BE2C (cell line): ENCODE measurements around the gene MMP23B.
"Not testable (repeated sequence)": the region's sequence is repeated elsewhere in the genome, so short reads cannot be mapped to it uniquely, and the experiment has no call there.

ENCODE experiments used
- DNase-seq: peaks from one replicate; pipeline ENCODE4 v3.0.0-alpha.2; 2020
- H3K27me3 ChIP-seq: fragments of 250-450 bp; sonication (Bioruptor Pico); 2 replicates; pipeline ENCODE4 v1.5.1; 2020; ENCODE audit warnings: mild to moderate bottlenecking
- H3K36me3 ChIP-seq: fragments of 250-450 bp; sonication (Bioruptor Pico); 2 replicates; pipeline ENCODE4 v1.5.1; 2020; ENCODE audit warnings: mild to moderate bottlenecking
- H3K4me1 ChIP-seq: fragments of 250-450 bp; sonication (Bioruptor Pico); 2 replicates; pipeline ENCODE4 v1.5.1; 2020
- H3K4me3 ChIP-seq: 2 replicates; pipeline ENCODE4 v1.5.1; 2011; ENCODE audit warnings: low read depth, low read length
- H3K9me3 ChIP-seq: fragments of 250-450 bp; sonication (Bioruptor Pico); 2 replicates; pipeline ENCODE4 v1.5.1; 2020
- TF ChIP-seq, protein P1 (sequence below): IDR thresholded peaks from 2 replicates; pipeline ENCODE4 v1.5.1; 2012; ENCODE audit warnings: mild to moderate bottlenecking, low read depth, low read length

The MMP23B gene

DNA sequence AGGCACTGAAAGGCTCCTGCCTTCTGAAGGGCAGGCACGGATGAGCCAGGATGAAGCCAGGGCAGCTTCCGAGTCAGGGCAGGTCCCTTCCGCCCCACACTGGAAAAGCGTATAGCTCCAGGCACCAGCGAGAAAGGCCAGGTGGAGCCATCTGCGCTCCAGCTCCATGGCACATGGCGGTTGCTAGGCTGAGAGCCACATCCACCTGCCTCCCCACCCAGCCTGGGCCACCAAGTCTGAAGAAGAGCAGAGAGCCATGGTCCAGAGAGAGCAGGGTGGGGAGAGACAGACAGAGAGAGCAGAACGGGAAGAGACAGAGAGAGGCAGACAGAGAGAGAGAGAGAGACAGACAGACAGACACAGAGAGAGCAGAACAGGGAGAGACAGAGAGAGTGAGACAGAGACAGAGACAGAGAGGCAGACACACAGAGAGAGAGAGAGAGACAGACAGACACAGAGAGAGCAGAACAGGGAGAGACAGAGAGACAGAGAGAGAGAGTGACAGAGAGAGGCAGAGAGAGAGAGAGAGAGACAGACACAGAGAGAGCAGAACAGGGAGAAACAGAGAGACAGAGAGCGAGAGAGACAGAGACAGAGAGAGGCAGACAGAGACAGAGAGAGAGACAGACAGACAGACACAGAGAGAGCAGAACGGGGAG is 37.2 kb upstream of the MMP23B start:
- peak; percentile 52 for DNase-seq
- peaks cover 10% of the 10 kb centered on the region for H3K4me1 ChIP-seq
- TF ChIP-seq, protein P1, sequence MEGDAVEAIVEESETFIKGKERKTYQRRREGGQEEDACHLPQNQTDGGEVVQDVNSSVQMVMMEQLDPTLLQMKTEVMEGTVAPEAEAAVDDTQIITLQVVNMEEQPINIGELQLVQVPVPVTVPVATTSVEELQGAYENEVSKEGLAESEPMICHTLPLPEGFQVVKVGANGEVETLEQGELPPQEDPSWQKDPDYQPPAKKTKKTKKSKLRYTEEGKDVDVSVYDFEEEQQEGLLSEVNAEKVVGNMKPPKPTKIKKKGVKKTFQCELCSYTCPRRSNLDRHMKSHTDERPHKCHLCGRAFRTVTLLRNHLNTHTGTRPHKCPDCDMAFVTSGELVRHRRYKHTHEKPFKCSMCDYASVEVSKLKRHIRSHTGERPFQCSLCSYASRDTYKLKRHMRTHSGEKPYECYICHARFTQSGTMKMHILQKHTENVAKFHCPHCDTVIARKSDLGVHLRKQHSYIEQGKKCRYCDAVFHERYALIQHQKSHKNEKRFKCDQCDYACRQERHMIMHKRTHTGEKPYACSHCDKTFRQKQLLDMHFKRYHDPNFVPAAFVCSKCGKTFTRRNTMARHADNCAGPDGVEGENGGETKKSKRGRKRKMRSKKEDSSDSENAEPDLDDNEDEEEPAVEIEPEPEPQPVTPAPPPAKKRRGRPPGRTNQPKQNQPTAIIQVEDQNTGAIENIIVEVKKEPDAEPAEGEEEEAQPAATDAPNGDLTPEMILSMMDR: no peak
- no peaks in the 10 kb centered on the region for H3K9me3 ChIP-seq
- H3K36me3 ChIP-seq: no peaks in the 10 kb centered on the region
- H3K27me3 ChIP-seq: peaks cover 4% of the 10 kb centered on the region
- H3K4me3 ChIP-seq: no peak overlapping the region

DNA sequence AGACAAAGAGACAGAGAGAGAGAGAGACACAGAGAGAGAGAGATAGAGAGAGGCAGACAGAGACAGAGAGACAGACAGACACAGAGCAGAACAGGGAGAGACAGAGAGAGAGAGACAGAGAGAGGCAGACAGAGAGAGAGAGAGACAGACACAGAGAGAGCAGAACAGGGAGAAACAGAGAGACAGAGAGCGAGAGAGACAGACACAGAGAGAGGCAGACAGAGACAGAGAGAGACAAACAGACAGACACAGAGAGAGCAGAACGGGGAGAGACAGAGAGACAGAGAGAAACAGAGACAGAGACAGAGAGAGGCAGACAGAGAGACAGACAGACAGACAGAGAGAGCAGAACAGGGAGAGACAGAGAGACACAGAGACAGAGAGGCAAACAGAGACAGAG is 36.6 kb upstream of the MMP23B start:
- not testable (repeated sequence) for H3K36me3 ChIP-seq, DNase-seq, H3K4me1 ChIP-seq, H3K27me3 ChIP-seq, H3K4me3 ChIP-seq, H3K9me3 ChIP-seq

DNA sequence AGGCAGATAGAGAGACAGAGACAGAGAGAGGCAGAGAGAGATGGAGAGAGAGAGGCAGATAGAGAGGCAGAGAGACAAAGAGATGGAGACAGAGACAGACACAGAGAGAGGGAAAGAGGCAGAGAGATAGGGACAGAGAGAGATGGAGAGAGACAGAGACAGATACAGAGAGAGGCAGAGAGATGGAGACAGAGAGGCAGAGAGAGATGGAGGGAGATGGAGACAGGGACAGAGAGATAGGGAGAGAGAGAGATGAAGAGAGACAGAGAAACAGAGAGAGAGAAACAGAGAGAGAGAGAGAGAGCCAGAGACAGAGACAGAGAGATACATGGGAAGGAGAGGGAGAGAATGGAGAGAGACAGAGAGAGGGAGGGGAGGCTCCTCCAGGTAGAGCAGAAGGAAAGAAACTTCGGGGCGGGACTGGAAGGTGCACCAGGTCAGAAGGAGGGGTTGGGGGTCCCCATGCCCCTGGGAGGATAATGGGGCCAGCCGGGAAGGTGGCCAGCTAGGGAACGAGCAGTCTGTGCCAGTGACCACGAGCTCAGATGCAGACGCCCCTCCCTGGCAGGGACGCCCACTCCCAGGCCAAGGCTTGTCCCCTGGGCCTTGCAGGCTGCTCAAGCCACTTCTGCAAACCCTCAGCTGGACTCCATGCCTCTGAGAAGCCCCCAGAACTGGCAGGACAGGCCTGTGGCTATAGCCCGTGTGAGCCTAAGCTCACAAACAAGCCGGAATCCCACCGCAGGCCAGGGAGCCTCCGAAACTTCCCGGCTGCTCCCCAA is 35.3 kb upstream of the MMP23B start:
- Histone ChIP-seq H3K4me1 (peaks cover 10% of the 10 kb centered on the region), H3K36me3 (no peaks in the 10 kb centered on the region), H3K27me3 (peaks cover 4% of the 10 kb centered on the region), H3K4me3 (no peak overlapping the region), H3K9me3 (no peaks in the 10 kb centered on the region)
- no peak for DNase-seq
- TF ChIP-seq, protein P1: no peak

DNA sequence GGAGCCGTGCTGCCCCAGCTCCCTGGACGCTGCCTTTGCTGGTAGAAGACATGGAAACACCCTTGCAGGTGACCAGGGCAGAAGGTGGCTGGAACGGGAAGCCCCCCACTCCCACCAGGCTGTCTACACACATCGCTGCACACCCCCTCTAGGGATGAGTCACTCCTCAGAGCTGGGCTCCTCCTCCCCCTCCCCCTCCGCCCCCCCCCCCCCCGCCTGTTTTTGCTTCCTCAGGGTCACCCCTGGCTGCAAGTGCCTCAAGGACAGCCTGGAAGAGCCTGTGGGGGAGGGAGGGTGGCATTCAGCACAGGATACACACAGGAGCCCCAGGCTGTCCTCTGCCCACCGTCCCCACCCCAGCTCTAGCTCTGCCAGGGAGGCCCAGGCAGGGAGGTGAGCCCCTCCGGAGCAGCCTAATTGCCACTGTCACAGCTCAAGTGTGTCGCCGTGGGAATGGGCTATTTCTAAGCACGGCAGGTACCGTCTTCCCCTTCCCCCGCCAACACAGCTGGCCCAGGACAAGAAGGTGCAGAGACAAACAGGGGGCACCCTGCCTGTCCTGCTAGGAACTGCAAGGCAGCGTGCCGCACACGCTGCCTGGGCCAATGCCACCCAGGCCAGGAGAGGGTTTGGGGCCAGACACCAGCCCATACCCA is 34.6 kb upstream of the MMP23B start:
- Histone ChIP-seq H3K27me3 (peaks cover 4% of the 10 kb centered on the region), H3K4me3 (no peak overlapping the region), H3K4me1 (peaks cover 10% of the 10 kb centered on the region), H3K9me3 (no peaks in the 10 kb centered on the region), H3K36me3 (no peaks in the 10 kb centered on the region)
- DNase-seq: peak; percentile 62
- TF ChIP-seq, protein P1: peak; percentile 54

DNA sequence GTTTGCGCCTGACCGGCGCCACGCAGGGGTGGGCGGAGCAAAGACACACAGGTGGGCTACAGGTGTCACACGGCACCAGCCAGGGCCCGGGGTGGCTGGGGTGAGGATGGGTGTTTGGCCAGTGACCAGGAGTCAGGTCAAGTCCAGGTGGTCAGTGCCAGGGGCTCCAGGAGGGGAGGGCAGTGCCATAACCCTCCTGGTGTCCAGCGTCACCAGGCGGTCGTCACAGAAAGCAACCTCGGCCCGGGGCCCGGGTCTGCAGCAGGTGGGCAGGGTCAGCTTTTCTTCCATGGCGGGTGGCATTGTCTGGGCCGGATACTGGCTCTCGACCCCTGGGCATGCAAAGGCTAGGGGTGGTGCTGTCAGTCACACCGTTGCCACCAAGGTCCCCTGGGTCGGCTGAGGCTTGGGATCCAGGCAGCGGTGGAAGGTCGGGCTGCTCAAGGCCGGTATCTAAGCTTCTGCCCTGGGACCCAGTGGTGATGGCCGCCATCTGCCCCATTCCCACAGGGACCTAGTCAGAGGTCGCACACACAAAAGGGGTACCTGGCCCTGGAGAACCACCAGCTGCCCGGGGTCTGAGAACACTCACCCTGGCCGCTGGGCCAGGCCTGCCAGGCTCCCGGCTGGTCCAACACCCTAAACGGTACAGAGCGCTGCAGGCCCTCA is 33.8 kb upstream of the MMP23B start:
- no peak for DNase-seq
- Histone ChIP-seq H3K4me3 (no peak overlapping the region), H3K9me3 (no peaks in the 10 kb centered on the region), H3K36me3 (no peaks in the 10 kb centered on the region), H3K27me3 (peaks cover 4% of the 10 kb centered on the region), H3K4me1 (peaks cover 13% of the 10 kb centered on the region)
- TF ChIP-seq, protein P1: no peak

DNA sequence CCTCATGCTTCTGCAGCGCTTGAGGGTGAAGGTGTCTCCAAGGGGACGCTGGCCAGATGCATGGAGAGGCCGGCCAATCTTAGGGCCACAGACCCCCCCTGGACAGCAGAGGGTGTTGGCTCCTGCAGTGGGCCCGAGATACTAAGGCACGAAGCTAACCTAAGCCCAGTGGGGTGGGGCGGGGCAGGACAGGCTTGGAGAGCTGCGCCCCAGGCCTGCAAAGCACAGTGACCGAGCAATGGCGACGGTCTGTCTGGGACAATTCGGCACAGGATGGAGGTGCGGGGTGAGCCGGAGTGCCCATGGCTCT is 33.3 kb upstream of the MMP23B start:
- Histone ChIP-seq H3K9me3 (no peaks in the 10 kb centered on the region), H3K27me3 (peaks cover 4% of the 10 kb centered on the region), H3K4me1 (peaks cover 18% of the 10 kb centered on the region), H3K36me3 (no peaks in the 10 kb centered on the region), H3K4me3 (no peak overlapping the region)
- DNase-seq: no peak
- TF ChIP-seq, protein P1: no peak
